Endometrial microvascular endothelial cells (primary cell): ENCODE data around the gene GALNT18. TPM values are rescaled to one million over a fixed set of nuclear protein-coding genes. Genes with fewer than 3 reads are reported as not detected.

Experiments used
- in situ Hi-C: cut with HindIII; loops from 2 replicates; pipeline ENCODE4 v1.10.0; 2017; ENCODE audit warnings: low sequenced_read_pairs, low pct_unique_long_range_greater_than_20kb; ENCODE audit errors: inconsistent ontology term
- total RNA-seq: library from RNA; depleted of rRNA; stranded (reverse); fragments of >200 nt; gene quantifications from one replicate; pipeline ENCODE4 v1.2.3, GENCODE V29; 2015; ENCODE audit errors: inconsistent ontology term

Gene GALNT18
- total RNA-seq, 1 donor from 2014 or later, result 39.8 TPM

DNA sequence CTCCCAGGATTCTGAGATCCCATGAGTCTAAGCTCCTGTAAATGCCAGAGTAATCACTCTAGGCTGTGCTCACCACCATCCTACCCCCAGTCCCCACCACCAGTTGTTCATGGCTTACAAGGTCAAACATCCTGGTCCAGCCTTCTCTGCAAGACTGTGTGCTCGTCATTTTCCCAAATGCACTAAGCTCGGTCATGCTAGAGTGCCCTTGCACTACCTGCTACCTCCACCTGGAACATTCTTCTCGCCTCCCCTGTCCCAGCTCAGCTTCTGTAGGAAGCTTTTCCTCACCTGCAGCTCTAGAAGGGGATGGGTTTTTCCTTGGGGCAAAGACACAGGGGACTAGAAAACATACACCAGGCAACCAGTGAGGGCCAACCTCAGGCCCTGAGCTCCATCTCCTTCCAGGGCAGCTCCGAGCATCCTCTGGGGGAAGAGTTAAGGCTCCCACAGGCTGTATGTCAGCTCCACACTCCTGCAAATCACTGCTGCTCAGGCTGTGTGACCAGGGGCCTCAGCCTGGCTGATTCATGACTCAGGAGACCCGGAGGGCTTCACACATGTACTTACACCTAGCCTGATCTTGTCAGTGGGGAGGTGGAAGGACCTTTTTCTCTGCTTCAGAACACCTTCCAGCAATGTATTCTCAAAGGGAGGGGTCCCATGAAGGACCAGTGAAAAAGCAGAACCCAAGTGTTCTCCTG is 231.6 kb downstream of the GALNT18 start:
- in situ Hi-C loops, result no loop called here

GRCh38 chr11:11389238-11389637 is 232.6 kb downstream of the GALNT18 start:
- in situ Hi-C loops, result no loop called here

DNA sequence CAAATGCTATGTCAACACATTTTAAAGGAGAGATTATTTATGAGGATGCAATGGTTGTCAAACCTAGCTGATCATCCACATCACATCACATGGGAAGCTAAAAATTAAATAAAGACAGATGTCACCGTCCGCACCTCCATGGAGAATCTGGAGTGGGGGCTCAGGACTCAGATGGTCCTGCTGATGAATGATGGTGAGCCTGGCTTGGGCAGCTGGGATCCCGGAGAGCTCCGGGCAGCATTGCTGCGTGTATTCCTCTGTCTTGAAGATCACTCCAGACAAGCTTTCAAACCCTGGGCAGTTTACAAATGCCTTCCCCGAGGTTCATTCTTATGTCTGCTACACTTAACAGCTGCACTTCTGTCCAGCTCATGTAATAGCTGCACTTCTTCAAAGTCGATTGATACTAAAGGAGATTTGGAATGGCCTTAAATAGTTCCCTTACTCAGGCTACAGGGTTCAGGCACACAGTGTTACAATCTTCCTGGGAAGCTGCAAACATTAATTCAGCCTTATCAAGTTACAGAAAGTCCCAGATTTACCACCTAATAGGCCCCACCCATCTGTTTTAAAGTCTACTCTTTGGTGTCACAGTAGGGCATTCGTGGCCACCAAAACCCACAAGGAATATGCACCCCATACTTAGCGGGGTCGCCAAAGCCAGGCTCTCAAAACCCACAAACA is 234.0 kb downstream of the GALNT18 start:
- in situ Hi-C loops, result no loop called here

- in situ Hi-C loops, result no loop called here
Observed at GRCh38 chr11:11387207-11387606, 234.6 kb downstream of the GALNT18 start.

DNA sequence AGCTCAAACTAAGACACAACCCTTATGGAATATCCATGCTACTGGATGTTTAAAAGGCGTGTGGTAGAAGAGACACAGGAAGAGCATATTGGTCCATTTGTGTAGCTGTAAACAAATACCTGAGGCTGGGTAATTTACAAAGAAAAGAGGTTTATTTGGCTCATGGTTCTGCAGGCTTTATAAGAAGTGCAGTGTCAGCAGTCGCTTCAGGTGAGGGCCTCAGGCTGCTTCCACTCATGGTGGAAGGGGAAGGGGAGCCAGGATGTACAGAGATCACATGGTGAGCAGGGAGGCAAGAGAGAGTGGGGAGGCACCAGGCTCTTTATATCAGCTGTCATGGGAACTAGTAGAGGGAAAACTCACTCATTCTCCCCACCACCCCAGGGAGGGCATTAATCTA is 237.0 kb downstream of the GALNT18 start:
- in situ Hi-C loops, result no loop called here

DNA sequence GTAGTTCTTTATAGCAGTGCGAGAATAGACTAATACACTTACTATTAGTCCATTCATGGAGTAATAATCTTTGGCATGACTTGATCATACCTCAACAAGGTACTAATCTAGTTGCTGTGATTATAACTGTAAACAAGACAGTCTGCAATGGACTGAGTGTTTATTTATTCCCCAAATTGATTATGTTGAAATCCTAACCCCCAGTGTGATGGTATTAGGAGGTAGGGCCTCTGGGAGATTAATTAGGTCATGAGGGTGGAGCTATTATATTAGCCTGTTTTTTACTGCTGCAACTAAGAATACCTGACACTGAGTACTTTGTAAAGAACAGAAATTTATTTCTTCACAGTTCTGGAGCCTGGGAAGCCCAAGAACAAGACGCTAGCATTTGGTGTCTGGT is 237.8 kb downstream of the GALNT18 start:
- in situ Hi-C loops, result no loop called here

GRCh38 chr11:11382858-11383532 is 238.8 kb downstream of the GALNT18 start:
- in situ Hi-C loops, result no loop called here

DNA sequence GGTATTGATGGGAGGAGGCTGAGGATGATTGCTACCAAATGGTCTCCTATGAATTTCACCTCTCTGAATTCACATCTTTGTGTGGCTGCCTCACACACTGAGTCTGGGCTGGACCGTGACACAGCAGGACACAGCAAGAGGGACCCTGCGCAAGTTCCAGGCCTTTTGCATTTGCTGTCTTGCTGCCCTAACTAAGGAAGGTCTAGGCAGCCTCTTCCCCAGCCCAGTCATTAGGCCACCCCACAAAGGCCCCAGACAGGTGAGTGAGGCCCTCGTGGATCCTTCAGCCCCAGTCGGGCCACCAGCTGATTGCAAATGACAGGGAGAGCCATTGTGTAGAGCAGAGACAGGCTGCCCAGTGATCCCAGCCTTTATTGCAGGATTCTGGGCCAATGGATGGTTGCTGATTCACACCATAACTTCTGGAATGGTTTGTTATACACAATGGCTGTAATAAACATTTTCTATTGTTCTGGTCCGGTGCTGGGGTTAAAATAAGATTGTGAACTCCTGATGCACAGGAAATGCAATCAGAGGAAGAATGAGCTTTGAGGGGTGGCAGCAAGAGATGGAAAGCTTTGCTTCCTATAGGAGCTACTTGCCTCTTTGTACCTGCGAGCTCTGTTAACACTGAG is 240.2 kb downstream of the GALNT18 start:
- in situ Hi-C loops, result no loop called here

DNA sequence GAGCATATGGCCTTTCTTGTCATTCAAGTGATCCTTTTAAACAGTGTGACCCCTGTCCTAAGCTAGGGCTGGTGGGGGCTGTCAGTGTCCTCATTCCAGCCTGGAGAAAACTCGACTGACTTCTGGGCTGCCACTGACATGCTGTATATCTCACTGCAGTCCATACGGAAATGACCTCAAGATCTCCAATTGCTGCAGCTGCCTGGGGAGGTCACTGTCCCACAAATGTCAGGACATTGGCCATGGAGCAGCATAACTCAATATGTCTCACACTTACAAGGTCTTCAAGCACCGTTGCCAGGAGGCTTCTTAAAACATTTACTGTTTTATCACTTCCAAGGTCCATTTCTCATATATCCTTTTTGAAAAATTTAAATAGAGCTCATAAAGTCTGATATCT is 240.9 kb downstream of the GALNT18 start:
- in situ Hi-C loops, result no loop called here

DNA sequence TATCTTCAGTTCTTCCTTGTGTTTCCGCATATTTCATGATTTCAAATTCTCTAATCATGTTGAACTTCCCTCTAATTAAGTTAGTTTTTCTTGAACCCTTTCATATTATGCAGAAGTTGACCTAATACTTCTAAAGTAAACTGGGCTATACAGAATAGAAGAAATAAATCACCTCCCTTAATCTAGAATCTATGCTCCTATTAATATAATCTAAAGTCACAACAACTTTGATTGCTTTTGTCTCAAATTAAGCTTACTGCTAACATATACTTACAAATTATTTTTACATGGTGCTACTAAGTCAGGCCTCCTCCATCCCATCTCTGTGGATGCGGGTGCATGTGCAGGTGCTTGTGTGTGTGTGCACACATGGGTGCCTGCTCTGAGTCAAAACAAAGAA is 241.5 kb downstream of the GALNT18 start:
- in situ Hi-C loops, result no loop called here

DNA sequence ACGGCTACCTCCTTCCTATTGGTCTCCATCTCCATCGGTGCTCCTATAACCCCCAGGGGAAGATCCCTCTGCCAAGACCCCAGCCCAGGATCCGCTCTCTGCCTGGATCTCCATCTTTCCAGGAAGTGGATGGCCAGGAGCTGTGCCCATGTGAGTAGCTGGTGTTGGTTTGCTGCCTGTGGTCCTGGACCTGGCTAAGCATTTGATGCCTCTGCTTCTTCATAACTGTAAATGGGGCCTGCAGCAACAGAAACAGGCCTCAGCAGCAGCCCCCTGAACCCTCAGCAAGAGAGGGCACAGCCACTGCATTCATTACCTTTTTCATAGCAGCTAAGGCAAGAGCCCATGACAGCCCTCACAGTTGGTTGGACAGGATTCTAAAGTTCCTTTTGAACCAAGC is 242.1 kb downstream of the GALNT18 start:
- in situ Hi-C loops, result no loop called here

GRCh38 chr11:11378184-11378940 is 243.4 kb downstream of the GALNT18 start:
- in situ Hi-C loops, result no loop called here

- in situ Hi-C loops, result no loop called here
Observed at GRCh38 chr11:11374358-11375148, 247.3 kb downstream of the GALNT18 start.

DNA sequence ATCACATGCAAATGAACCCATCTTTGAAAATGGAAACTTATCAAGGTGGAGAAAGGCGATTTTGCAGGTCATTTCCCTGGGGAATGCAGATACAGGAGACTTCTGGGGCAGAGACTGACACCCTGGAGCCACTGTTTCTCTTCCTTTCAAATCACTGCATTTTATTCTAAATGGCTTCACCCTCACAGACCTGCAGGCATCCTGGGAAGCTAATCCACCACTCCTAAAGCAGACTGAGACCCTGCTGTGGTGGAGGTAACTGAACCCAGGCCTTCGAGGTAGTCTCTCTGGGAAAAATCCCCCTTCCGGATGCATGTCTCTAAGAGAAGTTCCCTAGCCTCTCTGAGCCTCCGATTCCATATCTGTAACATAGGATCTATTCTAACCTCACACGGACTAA is 247.9 kb downstream of the GALNT18 start:
- in situ Hi-C loops, result no loop called here

DNA sequence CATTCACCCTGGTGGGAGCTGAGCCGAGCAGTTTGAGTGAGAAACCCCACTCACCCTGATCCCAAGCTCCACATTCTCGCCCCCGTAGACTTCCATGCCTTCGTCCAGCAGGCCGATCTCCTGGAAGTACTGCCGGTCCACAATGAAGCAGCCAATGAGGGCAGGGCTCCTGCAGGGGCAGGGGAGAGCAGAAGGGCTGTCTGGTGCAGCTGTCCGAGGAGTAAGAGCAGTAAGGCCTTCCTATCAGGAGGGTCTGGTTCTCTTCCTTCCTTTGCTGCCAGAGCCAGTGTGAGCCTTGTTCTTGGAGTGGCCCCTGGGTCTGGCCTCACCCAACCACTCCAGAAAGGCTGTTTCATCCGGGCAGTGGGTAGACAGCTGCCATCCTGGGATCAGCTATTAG is 249.3 kb downstream of the GALNT18 start:
- in situ Hi-C loops, result no loop called here

DNA sequence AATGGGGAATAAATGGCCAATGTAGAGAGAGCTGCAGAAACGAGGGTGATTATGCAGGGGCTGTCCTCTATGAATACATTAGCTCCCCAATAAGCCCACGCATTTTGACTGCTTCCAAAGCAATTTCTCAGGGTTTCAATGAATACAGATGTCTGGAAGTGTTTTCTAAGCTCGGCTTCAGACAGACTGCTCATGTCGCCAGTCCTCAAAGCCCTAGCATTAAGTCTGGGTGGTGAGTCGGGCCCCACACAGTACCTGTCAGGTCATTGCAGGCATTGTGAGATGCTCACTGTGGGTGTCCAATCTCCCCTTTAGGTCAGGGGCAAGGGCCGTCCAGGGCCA is 250.9 kb downstream of the GALNT18 start:
- in situ Hi-C loops, result no loop called here

DNA sequence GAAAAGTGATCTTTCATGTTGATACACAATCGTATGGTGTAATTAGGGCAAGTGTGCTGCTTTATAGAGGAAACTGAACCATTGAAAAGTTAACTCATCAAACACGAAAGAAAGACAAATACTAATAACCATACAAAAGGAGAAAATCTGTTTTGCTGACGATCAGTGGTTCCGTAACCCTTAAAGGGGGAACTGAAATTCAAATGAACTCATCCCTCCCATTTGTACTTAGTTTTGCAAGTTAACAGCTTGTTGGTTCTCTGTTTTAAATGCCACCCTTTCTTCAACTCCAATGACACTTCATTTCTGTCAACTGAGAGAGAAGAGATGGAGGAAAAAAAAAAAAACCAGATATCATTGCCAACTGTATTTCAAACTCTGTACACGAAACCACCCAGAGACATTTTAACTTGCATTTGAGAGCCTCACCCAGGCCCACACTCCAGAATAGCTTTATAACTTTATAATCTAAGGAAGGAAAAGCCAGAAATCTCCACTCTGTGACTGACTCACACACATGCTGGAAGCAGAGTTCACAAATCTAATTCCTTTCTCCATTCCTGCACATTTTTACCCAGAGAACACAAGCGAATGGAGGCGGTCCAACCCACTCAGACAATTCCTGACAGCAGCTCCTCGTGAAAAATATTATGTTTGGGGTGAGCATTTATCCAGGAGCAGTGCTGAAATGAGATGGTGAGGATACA is 251.4 kb downstream of the GALNT18 start:
- in situ Hi-C loops, result no loop called here

- in situ Hi-C loops, result no loop called here
Observed at GRCh38 chr11:11366793-11367192, 255.0 kb downstream of the GALNT18 start.
